IMR-90 (cell line): Measurements from ENCODE around the gene ENPP7. TPM values are rescaled to one million over a fixed set of nuclear protein-coding genes. Genes with fewer than 3 reads are reported as not detected.

Experiments
- ATAC-seq: fragments of 200-7000 bp; cut with Tn5 transposase; 2 replicates; pipeline ENCODE4 v1.9.1; 2020; ENCODE audit warnings: low read depth, mild to moderate bottlenecking, moderate library complexity
- BruUV-seq: library from RNA; stranded (reverse); fragments of 400-500 nt; replicated peaks from 2 replicates; lab custom pipeline; 2021; lab: Mats Ljungman, UMichigan
- CTCF ChIA-PET: fragments of 300-600 bp; formaldehyde crosslinking; extraction: SDS; loops from one replicate; lab custom pipeline; 2021; ENCODE audit warnings: antibody characterized with exemption; lab: Yijun Ruan, JAX
- POLR2A ChIA-PET: fragments of 300-600 bp; sonication (Branson Sonifier 250); formaldehyde crosslinking; loops from one replicate; lab custom pipeline; 2022; ENCODE audit warnings: antibody characterized with exemption; ENCODE audit not compliant: unreplicated experiment; lab: Charles Lee
- DNase-seq: peaks from one replicate; pipeline ENCODE4 v3.0.0; 2013
- H2AFZ ChIP-seq: replicated peaks from 2 replicates; pipeline ENCODE3; 2013; ENCODE audit warnings: low read length, mild to moderate bottlenecking; ENCODE audit not compliant: poor library complexity
- H2AK5ac ChIP-seq: 2 replicates; pipeline ENCODE4 v1.6.1; 2013; ENCODE audit warnings: low read depth, low read length, inconsistent platforms
- H2AK9ac ChIP-seq: replicated peaks from 2 replicates; pipeline ENCODE3; 2013; ENCODE audit warnings: mild to moderate bottlenecking, low read depth, low read length, moderate library complexity; ENCODE audit not compliant: poor library complexity
- H2BK120ac ChIP-seq: 2 replicates; pipeline ENCODE4 v1.6.1; 2013; ENCODE audit warnings: low read depth, low read length, inconsistent platforms
- H2BK15ac ChIP-seq: 3 replicates; pipeline ENCODE4 v1.6.1; 2013; ENCODE audit warnings: low read depth, low read length, inconsistent platforms
- H2BK20ac ChIP-seq: 2 replicates; pipeline ENCODE4 v1.6.1; 2013; ENCODE audit warnings: low read depth, mild to moderate bottlenecking, inconsistent platforms, low read length, moderate library complexity
- H2BK5ac ChIP-seq: 2 replicates; pipeline ENCODE4 v1.6.1; 2013; ENCODE audit warnings: mild to moderate bottlenecking, low read depth, low read length, inconsistent platforms; ENCODE audit not compliant: poor library complexity, severe bottlenecking
- H3K14ac ChIP-seq: replicated peaks from 2 replicates; pipeline ENCODE4 v1.6.1; 2013; ENCODE audit warnings: low read depth, low read length, inconsistent platforms
- H3K18ac ChIP-seq: 2 replicates; pipeline ENCODE4 v1.6.1; 2013; ENCODE audit warnings: low read depth, low read length, control low read depth
- H3K23ac ChIP-seq: 2 replicates; pipeline ENCODE4 v1.6.1; 2013; ENCODE audit warnings: low read depth, low read length, inconsistent platforms
- H3K27ac ChIP-seq: 2 replicates; pipeline ENCODE4 v1.5.1; 2013; ENCODE audit warnings: mild to moderate bottlenecking, control low read depth, low read length; ENCODE audit not compliant: insufficient read depth
- H3K27me3 ChIP-seq: 2 replicates; pipeline ENCODE4 v1.6.1; 2013; ENCODE audit warnings: low read length; ENCODE audit not compliant: control insufficient read depth, insufficient read depth
- H3K36me3 ChIP-seq: 2 replicates; pipeline ENCODE4 v1.6.1; 2013; ENCODE audit warnings: low read length, mixed read lengths; ENCODE audit not compliant: control insufficient read depth, insufficient read depth
- H3K4ac ChIP-seq: 2 replicates; pipeline ENCODE4 v1.6.1; 2013; ENCODE audit warnings: low read depth, low read length, inconsistent platforms
- H3K4me1 ChIP-seq: 2 replicates; pipeline ENCODE4 v1.6.1; 2013; ENCODE audit warnings: low read length, mixed read lengths; ENCODE audit not compliant: control insufficient read depth, insufficient read depth
- H3K4me2 ChIP-seq: 2 replicates; pipeline ENCODE4 v1.6.1; 2013; ENCODE audit warnings: low read depth, mild to moderate bottlenecking, control low read depth, low read length, moderate library complexity
- H3K4me3 ChIP-seq: 2 replicates; pipeline ENCODE4 v1.5.1; 2013; ENCODE audit warnings: low read depth, mild to moderate bottlenecking, control low read depth, low read length, moderate library complexity; ENCODE audit not compliant: insufficient read depth
- H3K56ac ChIP-seq: 2 replicates; pipeline ENCODE4 v1.6.1; 2013; ENCODE audit warnings: low read length, inconsistent platforms; ENCODE audit not compliant: insufficient read depth; ENCODE audit errors: extremely low read depth
- H3K79me1 ChIP-seq, 2 experiments: 2 replicates each; pipeline ENCODE4 v1.6.1; 2013; ENCODE audit warnings: low read length in 2 of 2, inconsistent platforms in 1 of 2, low read depth in 1 of 2
- H3K9ac ChIP-seq: 2 replicates; pipeline ENCODE4 v1.6.1; 2013; ENCODE audit warnings: low read depth, low read length, control low read depth
- H3K9me1 ChIP-seq: 2 replicates; pipeline ENCODE4 v1.6.1; 2013; ENCODE audit warnings: low read length, inconsistent platforms; ENCODE audit not compliant: insufficient read depth
- H3K9me3 ChIP-seq: 2 replicates; pipeline ENCODE4 v1.6.1; 2013; ENCODE audit warnings: low read length; ENCODE audit not compliant: control insufficient read depth, insufficient read depth
- H4K20me1 ChIP-seq: 2 replicates; pipeline ENCODE4 v1.6.1; 2013; ENCODE audit warnings: low read length, inconsistent platforms; ENCODE audit not compliant: insufficient read depth
- H4K5ac ChIP-seq: 2 replicates; pipeline ENCODE4 v1.6.1; 2013; ENCODE audit warnings: mild to moderate bottlenecking, low read depth, low read length, control low read depth
- H4K8ac ChIP-seq, 2 experiments: 2 replicates each; pipeline ENCODE4 v1.6.1; 2013; ENCODE audit warnings: low read depth in 2 of 2, low read length in 2 of 2, control low read depth in 1 of 2, inconsistent platforms in 1 of 2
- H4K91ac ChIP-seq: 2 replicates; pipeline ENCODE4 v1.6.1; 2013; ENCODE audit warnings: low read depth, low read length, inconsistent platforms; ENCODE audit not compliant: insufficient read depth
- BHLHE40 ChIP-seq: fragments of 150-350 bp; IDR thresholded peaks from 2 replicates; pipeline ENCODE4 v1.6.1; 2016; ENCODE audit warnings: mild to moderate bottlenecking, low read depth, low read length
- CHD1 ChIP-seq: IDR thresholded peaks from 2 replicates; pipeline ENCODE4 v1.6.1; 2012; ENCODE audit warnings: low read depth, low read length, improper control_type of control experiment
- MXI1 ChIP-seq: IDR thresholded peaks from 2 replicates; pipeline ENCODE4 v1.6.1; 2012; ENCODE audit warnings: low read depth, mild to moderate bottlenecking, low read length, moderate library complexity, borderline replicate concordance
- POLR2A ChIP-seq: IDR thresholded peaks from 2 replicates; pipeline ENCODE4 v1.6.1; 2012; ENCODE audit warnings: mild to moderate bottlenecking, low read depth, low read length
- RAD21 ChIP-seq: IDR thresholded peaks from 2 replicates; pipeline ENCODE4 v1.6.1; 2012; ENCODE audit warnings: low read length, improper control_type of control experiment
- RCOR1 ChIP-seq: IDR thresholded peaks from 2 replicates; pipeline ENCODE4 v1.6.1; 2012; ENCODE audit warnings: mild to moderate bottlenecking, low read length, improper control_type of control experiment; ENCODE audit not compliant: insufficient replicate concordance
- RFX5 ChIP-seq: IDR thresholded peaks from 2 replicates; pipeline ENCODE4 v1.8.0; 2012; ENCODE audit warnings: low read depth, mild to moderate bottlenecking, low read length, moderate library complexity
- SMC3 ChIP-seq: fragments of 150-350 bp; IDR thresholded peaks from 2 replicates; pipeline ENCODE4 v1.6.1; 2016; ENCODE audit warnings: low read depth, mild to moderate bottlenecking, antibody characterized with exemption, low read length, moderate library complexity
- USF2 ChIP-seq: fragments of 150-350 bp; IDR thresholded peaks from 2 replicates; pipeline ENCODE4 v1.6.1; 2017; ENCODE audit warnings: mild to moderate bottlenecking, antibody characterized with exemption, low read length, low read depth
- WGBS, 2 experiments: methylation state at CpG; one replicate each; pipeline versions ENCODE4 v1.1.5 to v1.1.7; 2013; ENCODE audit warnings: missing lambda C conversion rate in 2 of 2; ENCODE audit not compliant: insufficient read length in 1 of 2; ENCODE audit errors: extremely low coverage in 2 of 2; 5-methylcytosine and 5-hydroxymethylcytosine counted together
- dilution Hi-C: fragments of 300-500 bp; cut with HindIII; formaldehyde crosslinking; loops from one replicate; pipeline ENCODE4 v1.14.3; 2018; ENCODE audit warnings: low sequenced_read_pairs; ENCODE audit not compliant: unreplicated experiment
- in situ Hi-C: fragments of 300-500 bp; cut with MboI; formaldehyde crosslinking; loops from 3 replicates; pipeline ENCODE4 v1.14.3; 2019; ENCODE audit warnings: low sequenced_read_pairs, inconsistent platforms, mixed read lengths
- intact Hi-C: fragments of 100-400 bp; cut with micrococcal nuclease; formaldehyde crosslinking; loops from 2 replicates; pipeline ENCODE4 v1.10.0; 2022
- polyA plus RNA-seq, 3 experiments: library from polyadenylated mRNA; depleted of rRNA; stranded (reverse); fragments of >200 nt; gene quantifications; 2 replicates each; pipeline ENCODE4 v1.2.3, GENCODE V29; 2012; ENCODE audit warnings: low replicate concordance in 1 of 3
- total RNA-seq: library from RNA; depleted of rRNA; stranded (reverse); fragments of >200 nt; gene quantifications from 2 replicates; pipeline ENCODE4 v1.2.3, GENCODE V29; 2012
- TF ChIP-seq, protein P1 (sequence below): fragments of 150-350 bp; IDR thresholded peaks from 2 replicates; pipeline ENCODE4 v1.6.1; 2016; ENCODE audit warnings: low read depth, mild to moderate bottlenecking, low read length, moderate library complexity, borderline replicate concordance

The ENPP7 gene
- total and polyA plus RNA-seq, 2 of the 4 experiments (the other 2 are of a cell fraction), result not detected

DNA sequence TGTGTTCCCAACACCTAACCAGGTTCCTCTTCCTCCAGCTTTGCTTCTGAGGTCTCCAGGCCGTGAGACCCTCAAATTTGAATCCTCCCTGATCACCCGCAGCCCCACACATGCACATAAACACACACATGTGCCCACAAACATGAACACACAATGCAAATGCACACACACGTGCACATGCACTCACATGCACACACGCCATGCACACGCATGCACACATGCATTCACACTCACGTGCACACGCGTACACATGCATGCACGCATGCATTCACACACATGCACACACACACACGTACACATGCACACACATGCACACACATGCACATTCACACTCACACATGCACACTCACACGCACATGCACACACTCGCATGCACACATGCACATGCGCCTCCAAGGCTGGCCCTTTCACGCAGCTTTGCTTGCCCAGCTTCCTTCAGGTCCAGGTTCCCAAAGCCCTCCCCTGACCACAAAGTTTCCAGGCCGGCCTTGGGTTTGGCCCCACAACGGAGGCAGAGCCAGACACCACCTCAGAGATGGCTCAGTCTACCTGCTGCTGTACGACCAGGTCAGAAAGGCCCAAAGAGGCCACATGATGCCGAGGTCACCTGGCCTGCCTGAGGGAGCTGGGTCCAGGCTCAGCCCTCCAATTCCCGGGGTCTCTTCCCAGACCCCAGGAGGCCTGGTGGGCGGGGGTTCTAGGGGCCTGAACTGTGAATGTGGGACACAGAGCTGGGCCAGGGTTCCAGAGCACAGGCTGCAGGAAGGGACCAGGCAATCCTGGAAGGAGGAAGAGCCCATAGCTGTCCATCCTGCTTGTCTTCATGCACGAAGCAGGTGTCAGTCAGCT lies 39.5 kb upstream of the ENPP7 start (continued):
- TF ChIP-seq, protein P1, sequence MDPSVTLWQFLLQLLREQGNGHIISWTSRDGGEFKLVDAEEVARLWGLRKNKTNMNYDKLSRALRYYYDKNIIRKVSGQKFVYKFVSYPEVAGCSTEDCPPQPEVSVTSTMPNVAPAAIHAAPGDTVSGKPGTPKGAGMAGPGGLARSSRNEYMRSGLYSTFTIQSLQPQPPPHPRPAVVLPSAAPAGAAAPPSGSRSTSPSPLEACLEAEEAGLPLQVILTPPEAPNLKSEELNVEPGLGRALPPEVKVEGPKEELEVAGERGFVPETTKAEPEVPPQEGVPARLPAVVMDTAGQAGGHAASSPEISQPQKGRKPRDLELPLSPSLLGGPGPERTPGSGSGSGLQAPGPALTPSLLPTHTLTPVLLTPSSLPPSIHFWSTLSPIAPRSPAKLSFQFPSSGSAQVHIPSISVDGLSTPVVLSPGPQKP, result no peak

- Histone ChIP-seq H2BK120ac (no peak overlapping the region), H3K9me1 (peaks cover 3% of the 10 kb centered on the region; the same call in 1 of the 2 replicates), H3K18ac (no peak overlapping the region), H3K4me2 (no peak overlapping the region), H3K4ac (no peak overlapping the region), H3K36me3 (no peaks in the 10 kb centered on the region), H3K27me3 (peaks cover 34% of the 10 kb centered on the region; the same call in 1 of the 2 replicates), H3K79me1 (no peaks in the 10 kb centered on the region), H3K23ac (no peak overlapping the region), H3K4me3 (no peak overlapping the region), H4K5ac (no peak overlapping the region), H3K9ac (no peak overlapping the region), H3K56ac (no peak overlapping the region), H2BK15ac (no peak overlapping the region), H3K9me3 (no peaks in the 10 kb centered on the region), H4K20me1 (no peaks in the 10 kb centered on the region), H3K4me1 (no peaks in the 10 kb centered on the region), H4K91ac (no peak overlapping the region), H2BK5ac (no peak overlapping the region), H2AFZ (no peak overlapping the region), H4K8ac (no peak overlapping the region), H2AK5ac (no peak overlapping the region), H3K14ac (no peak overlapping the region), H3K27ac (no peak overlapping the region), H2AK9ac (no peak overlapping the region), H2BK20ac (no peak overlapping the region)
- dilution Hi-C loops (no loop called here), intact Hi-C loops (no loop called here), in situ Hi-C loops (no loop called here)
- ATAC-seq (no peak), DNase-seq (no peak)
- no TSS peak for BruUV-seq
- POLR2A ChIA-PET, result no interaction called here
- CTCF ChIA-PET, result no interaction called here
- WGBS, 2 experiments, result 7% methylated on average over 2 of the region's 9 CpGs; no CpG with 5 or more reads in 1 of the 2 experiments
- TF ChIP-seq POLR2A (no peak), CHD1 (no peak), RFX5 (no peak), USF2 (no peak), MXI1 (no peak), BHLHE40 (no peak), RCOR1 (no peak), SMC3 (no peak), RAD21 (no peak)
- TF ChIP-seq, protein P1, result no peak
Observed at GRCh38 chr17:79691931-79692330, 38.8 kb upstream of the ENPP7 start.
